ENCODE results near the gene ESPL1.
"Not testable (repeated sequence)": the region's sequence is repeated elsewhere in the genome, so short reads cannot be mapped to it uniquely, and the experiment has no call there.

The ESPL1 gene

DNA sequence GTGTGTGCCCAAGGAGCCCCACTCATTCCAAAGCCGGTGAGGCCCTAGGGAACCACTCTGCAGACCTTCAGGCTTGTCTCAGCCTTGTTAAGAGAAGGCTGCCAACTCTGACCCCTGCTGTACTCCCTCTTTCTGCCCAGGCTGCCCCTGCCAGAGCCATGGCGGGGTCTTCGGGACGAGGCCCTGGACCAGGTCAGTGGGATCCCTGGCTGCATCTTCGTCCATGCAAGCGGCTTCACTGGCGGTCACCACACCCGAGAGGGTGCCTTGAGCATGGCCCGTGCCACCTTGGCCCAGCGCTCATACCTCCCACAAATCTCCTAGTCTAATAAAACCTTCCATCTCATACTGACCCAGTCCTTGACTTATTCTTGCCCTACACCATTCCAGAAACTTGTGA, 38.7 kb downstream of the ESPL1 start:
- no peak for DNase-seq

- no peak for DNase-seq
Measured at GRCh38 chr12:53308276-53308675, 40.2 kb downstream of the ESPL1 start.

GRCh38 chr12:53313996-53314395, 45.9 kb downstream of the ESPL1 start:
- DNase-seq: no peak

- DNase-seq: no peak
Measured at GRCh38 chr12:53320352-53321195, 52.5 kb downstream of the ESPL1 start.

DNA sequence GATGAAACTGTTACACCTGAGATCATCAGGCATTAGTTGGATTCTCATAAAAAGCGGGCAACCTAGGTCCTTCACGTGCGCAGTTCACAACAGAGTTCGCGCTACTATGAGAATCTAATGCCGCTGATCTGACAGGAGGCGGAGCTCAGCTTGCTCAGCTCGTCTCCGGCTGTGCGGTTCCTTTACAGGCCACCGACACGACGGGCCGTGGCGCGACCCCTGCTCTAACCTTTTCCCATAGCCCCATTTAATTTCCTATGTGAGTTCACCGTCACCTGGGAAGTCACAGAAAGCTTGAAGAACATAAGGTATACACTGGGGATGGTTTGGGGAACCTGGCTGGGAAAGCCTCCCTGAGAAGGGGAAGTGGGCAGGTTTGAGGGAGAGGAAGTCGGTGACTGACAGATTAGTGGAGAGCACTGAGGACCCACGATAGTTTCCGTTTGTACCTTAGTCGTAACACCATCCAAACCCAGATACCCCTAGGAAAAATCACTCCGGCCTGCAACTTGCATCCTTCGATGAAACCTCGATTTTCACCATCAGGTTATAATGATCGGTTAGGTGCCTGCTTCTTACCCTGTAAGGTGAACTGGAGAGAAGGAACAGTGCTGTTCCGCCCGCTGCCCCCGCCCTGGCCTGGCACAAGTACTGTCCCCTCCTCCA, 56.1 kb downstream of the ESPL1 start:
- DNase-seq: no peak

DNA sequence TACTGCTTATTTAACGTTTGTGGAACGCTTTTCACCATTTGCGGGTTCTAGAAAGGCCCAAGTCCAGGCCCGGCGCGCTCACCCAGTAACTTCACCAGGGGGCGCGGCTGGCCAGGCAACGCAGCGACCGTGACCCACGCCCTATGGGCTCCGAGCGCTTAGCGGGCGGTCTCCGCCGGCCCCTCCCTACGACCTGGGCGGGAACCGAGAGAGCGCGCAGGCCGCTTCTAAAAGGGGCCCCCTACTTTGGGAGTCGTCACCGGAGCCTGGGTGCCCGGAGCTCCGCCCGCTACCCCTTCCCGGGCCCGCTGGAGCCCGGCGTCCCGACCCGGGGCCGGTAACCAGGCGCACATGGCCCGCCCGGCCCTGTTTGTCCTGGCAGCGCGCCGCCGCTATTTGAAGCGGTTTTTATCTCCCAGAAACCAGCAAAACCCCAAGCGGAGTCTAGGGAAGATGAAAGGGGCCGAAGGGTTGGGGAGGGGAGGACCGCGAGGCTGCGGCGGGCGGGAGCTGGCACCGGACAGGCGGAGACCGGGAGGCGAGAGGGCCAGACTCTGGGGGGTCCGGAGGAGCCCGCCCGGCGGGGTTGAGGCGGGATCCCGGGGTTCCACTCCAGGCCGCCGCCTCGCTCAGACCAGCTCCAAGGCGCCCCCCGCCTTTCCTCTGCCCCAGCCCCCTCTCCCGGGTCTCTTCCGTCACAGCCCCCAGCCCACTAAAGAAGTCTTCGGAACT, 56.8 kb downstream of the ESPL1 start:
- DNase-seq: peak; percentile 62 to 87

DNA sequence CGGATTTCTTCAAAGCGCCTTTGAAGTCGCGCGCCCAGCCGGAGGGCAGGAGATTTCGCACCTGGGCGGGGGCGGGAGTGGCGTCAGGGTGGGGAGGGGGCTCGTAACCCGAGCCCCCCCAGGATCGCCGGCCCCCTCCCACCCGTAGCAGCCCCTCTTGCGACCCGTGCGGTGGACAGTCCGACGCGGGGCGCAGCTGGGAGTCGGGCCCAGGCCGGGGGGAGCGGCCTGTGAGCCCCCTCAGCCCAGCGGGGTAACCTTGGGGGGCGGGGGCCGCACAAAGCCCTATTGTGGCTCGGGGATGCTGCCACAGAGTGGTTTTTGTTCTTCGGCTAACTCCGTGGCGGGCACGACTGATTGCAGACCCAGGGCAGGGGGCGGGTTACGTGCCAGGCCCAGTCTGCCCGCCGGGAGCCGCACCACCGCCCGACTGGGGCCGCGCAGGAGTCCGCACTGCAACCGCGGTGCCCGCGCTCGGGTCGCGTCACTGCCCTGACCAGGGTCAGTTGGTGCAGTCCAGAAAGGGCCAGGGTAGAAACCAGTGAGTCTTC, 57.5 kb downstream of the ESPL1 start:
- DNase-seq: no peak

DNA sequence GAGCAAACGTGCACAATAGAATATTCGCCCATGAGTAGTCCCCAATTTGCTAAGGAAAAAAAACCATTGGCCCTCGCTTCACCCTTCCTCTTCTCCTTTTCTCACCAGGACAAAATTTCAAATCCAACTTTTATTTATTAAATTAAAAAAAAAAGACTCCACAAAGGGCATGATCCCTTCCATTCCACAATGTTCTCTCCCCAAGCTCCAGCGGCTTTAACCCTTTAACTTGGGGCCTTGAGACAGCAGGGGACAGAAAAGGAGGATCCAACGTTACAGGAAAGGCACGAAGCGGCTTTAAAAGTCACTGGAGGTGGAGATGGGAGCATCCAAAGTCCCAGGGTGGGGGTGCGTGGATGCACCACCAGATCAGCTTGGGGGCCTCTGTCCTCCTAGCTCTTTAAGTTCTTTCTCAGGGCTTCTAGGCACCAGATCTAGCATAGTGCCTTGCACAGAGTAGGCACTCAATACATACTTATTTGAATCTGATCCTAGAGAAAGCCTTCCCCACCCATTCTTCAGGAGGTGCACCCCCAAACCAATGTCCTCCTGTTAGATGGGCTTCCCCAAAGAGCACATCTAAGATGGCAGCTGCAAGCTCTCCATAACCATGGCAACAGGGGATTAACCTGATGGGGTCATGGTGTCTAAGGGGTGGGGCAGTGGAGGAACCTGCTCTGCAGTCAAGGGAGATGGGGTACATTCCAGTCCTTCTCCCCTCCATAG, 58.5 kb downstream of the ESPL1 start:
- DNase-seq: no peak

- DNase-seq: no peak
Measured at GRCh38 chr12:53327435-53328042, 59.4 kb downstream of the ESPL1 start.

DNA sequence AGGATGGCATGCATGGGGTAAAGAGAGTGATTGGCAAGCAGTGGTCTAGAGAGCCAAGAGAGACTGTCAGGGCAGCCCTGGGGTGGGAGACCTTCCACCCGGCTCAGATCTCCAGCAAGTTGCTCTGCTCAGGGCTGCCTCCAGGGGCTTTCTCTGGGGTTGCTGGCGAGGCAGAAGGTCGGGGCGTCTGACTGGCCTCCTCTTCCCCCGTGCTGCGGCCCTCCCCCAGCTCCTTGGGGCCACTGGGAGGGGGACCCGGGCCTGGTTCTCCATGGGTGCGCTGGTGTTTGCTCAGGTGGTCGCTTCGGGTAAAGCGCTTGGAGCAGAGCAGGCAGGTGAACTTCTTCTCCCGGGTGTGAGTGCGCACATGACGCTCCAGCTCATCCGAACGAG, 59.9 kb downstream of the ESPL1 start:
- DNase-seq: no peak

- no peak for DNase-seq
Measured at GRCh38 chr12:53330671-53331070, 62.6 kb downstream of the ESPL1 start.

DNA sequence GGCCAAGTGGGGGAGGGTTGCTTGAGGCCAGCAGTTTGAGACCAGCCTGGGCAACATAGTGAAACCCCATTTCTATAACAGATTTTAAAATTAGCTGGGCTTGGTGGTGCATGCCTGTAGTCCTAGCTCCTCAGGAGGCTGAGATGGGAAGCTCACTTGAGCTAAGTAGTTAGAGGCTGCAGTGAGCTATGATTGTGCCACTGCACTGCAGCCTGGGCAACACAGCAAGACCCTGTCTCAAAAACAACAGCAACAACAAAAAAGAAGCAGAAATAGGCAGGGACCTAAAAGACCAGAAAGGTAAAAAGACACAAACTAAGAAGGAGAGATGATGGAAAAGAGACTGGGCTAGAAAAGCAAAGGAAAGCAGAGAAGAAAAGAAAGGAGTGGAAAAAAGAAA, 64.2 kb downstream of the ESPL1 start:
- not testable (repeated sequence) for DNase-seq

DNA sequence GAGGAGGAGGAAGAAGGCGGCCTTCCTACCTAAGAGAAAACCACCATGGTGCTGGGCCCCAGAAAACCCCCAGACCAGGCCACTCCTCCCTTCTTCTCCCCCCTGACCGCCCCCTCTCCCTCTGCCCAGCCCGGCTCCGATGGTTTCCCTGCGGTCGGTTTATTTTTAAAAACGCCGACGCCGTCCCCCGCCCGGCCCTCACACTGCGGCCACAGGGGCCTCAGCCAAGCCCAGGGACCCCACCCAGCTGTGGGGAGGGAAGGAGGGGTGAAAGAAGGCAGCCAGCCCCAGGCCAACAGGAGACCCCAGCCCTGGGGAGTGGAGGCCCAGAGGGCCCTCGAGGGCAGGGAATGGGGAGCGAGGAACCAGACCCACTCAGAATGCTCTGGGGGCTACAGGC, 64.6 kb downstream of the ESPL1 start:
- no peak for DNase-seq

DNA sequence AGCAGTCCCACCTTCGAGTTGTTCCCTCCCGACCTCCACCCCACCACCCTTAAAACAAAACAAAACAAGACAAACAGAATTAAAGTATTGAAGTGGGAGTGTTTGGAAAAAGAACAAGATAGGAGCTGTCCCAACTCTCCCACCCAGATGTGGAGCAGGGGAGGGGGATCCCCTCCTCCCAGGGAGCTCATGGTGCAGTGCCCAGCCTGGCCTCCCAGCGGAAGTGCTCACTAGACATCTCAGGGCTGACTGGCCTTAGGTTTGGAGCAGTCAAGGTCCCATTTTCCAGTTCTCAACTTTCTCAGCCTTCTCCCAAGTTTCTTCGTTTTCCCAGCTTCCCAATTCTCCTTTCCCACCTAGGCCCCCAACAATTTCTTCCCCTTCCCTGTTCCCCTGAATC, 65.2 kb downstream of the ESPL1 start:
- DNase-seq: no peak

DNA sequence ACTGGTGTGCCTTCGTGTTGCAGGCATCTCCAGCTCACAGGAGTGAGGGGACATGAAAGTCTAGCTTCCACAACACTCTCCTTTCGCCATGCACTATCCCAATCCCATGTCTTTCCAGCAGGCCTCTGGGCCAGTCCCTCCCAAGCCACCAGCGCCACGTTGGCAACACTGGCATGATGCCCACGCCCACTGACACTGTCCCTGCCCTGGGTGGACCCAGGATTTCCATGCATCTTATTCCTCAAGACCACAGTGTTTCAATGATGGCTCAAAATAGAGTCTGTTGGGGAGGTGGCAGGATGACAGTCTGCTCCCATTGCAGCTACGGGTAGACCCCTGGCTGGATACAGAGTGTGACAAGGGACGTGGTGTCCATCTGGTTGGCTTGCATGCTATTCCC, 65.7 kb downstream of the ESPL1 start:
- DNase-seq: no peak

- DNase-seq: no peak
Measured at GRCh38 chr12:53334822-53335221, 66.7 kb downstream of the ESPL1 start.

- DNase-seq: no peak
Measured at GRCh38 chr12:53336181-53336681, 68.1 kb downstream of the ESPL1 start, which contains the start of gene SP7. Gene SP7, minus strand, starts transcription at chr12:53336354. Its CDS starts 708 bp downstream, at chr12:53335646.

GRCh38 chr12:53338017-53338416, 69.9 kb downstream of the ESPL1 start:
- DNase-seq: no peak

DNA sequence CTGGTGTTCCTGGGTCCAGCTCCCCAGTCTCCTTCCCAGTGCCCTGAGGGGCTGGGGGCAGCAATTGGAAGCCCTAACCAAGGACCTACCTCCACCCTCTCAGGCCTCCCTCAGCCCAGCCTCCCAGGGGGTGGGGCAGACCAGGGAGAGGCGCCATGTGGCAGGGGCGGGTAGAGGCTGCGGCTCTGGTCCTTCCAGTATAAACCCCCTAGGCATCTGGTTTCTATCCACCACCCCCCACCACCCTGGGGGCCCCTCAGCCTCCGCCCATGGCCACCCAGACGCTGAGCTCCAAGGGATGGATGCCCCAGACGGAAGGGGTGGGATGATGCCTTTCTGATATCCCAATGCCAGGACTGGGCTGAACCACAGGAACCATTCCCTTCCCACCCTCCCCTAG, 70.8 kb downstream of the ESPL1 start:
- no peak for DNase-seq

- DNase-seq: no peak
Measured at GRCh38 chr12:53340398-53340797, 72.3 kb downstream of the ESPL1 start.
